ENCODE data around the gene RFX2. TPM values are rescaled to one million over a fixed set of nuclear protein-coding genes. Genes with fewer than 3 reads are reported as not detected.

The RFX2 gene
- total and polyA plus RNA-seq, 9 of the 15 experiments (the other 6 are each of a cell fraction or from before 2014, with no cell fraction given) = 3.6 to 18.7 (median 8.7) TPM

- in situ Hi-C loops (cut with MboI) (no loop called here), intact Hi-C loops (cut with micrococcal nuclease) (no loop called here)
- DNase-seq (ENCODE audit: extremely low read depth in 1 of 4, low spot score in 3 of 4) (no peak), FAIRE-seq (no peak), ATAC-seq (no peak)
- no peak overlapping the region for H3K27ac ChIP-seq (ENCODE audit: extremely low read depth, low read depth, low read length)
- H3K36me3 ChIP-seq (ENCODE audit: control insufficient read depth, insufficient read depth, low read length) = no peaks in the 10 kb centered on the region
- H3K9me1 ChIP-seq (ENCODE audit: control insufficient read depth, insufficient read depth, low read length) = no peaks in the 10 kb centered on the region
- peaks cover 0 to 6% of the 10 kb centered on the region in 2 experiments; a peak in 3 of 5 replicates for H3K4me1 ChIP-seq (replicated peaks in 1 of 2; ENCODE audit: control insufficient read depth in 2 of 2, insufficient read depth in 2 of 2, low read length in 2 of 2)
- no peak overlapping the region for H3K4me3 ChIP-seq
- no peak overlapping the region for H3K9ac ChIP-seq (ENCODE audit: insufficient read depth in 1 of 2, low read depth in 2 of 2, low read length in 2 of 2)
- CTCF ChIA-PET (ENCODE audit: low intra/inter-chr PET ratio) = interaction anchor here (0.5 kb wide), 1 partner anchor 97 kb away, joined by 3 read pairs; no protein-coding TSS in a partner anchor
- no peaks in the 10 kb centered on the region for H3K27me3 ChIP-seq (ENCODE audit: control insufficient read depth in 2 of 2, insufficient read depth in 2 of 2, low read length in 2 of 2)
- H2AFZ ChIP-seq (ENCODE audit: low read depth, low read length) = no peak overlapping the region
- no peaks in the 10 kb centered on the region; the same call in 1 of the 2 replicates for H3K9me3 ChIP-seq (replicated peaks; ENCODE audit: control insufficient read depth, insufficient read depth, low read depth, low read length)
- no peaks in the 10 kb centered on the region for H4K20me1 ChIP-seq (replicated peaks; ENCODE audit: control insufficient read depth, insufficient read depth, low read length)
- POLR2A ChIA-PET = interaction anchor here (0.7 kb wide), 1 partner anchor 92 kb away, joined by 3 read pairs; no protein-coding TSS in a partner anchor
- no peaks in the 10 kb centered on the region for H3K79me2 ChIP-seq (ENCODE audit: control insufficient read depth, insufficient read depth, low read length)
- no peak overlapping the region for H3K4me2 ChIP-seq (ENCODE audit: insufficient read depth, low read length)
- BruUV-seq (replicated peaks) = no TSS peak
- TF ChIP-seq CHD2 (IDR thresholded peaks at IDR 0.05; ENCODE audit: low read depth, low read length) = no peak
- TF ChIP-seq ATF1 (CRISPR knock-in tag; IDR thresholded peaks at IDR 0.05) = no peak
- TF ChIP-seq ATF1 (tag; IDR thresholded peaks at IDR 0.05) = no peak
- TF ChIP-seq CBFA2T2 (conservative IDR thresholded peaks at IDR 0.05) = no peak
- no peak for TF ChIP-seq ZNF586 (CRISPR knock-in tag; conservative IDR thresholded peaks at IDR 0.05)
- peak; percentile 62 for TF ChIP-seq ZNF280A (IDR thresholded peaks at IDR 0.05; ENCODE audit: low read depth, partially characterized antibody)
- no peak for TF ChIP-seq HDAC3 (IDR thresholded peaks at IDR 0.05; ENCODE audit: borderline replicate concordance, partially characterized antibody)
- no peak for TF ChIP-seq ATF4 (CRISPR knock-in tag; IDR thresholded peaks at IDR 0.05)
- no peak for TF ChIP-seq KDM5B (IDR thresholded peaks at IDR 0.05; ENCODE audit: insufficient replicate concordance, low read depth, low read length)
- no peak for TF ChIP-seq ZNF175 (CRISPR knock-in tag; IDR thresholded peaks at IDR 0.05; ENCODE audit: low read depth)
- TF ChIP-seq CBX3 (IDR thresholded peaks at IDR 0.05; ENCODE audit: borderline replicate concordance in 1 of 2, low read length in 2 of 2) = peak in 1 of 2 experiments; percentile 76; a peak in 1 of 3 replicates
- no peak for TF ChIP-seq MBD1 (CRISPR knock-in tag; IDR thresholded peaks at IDR 0.05)
- no peak for TF ChIP-seq TCF15 (CRISPR knock-in tag; IDR thresholded peaks at IDR 0.05)
These were observed 8.7 kb upstream of the RFX2 start for GRCh38 chr19:6119031-6119430.
